ENCODE measurements around the gene TMC6.
A peak's percentile ranks its signal among the peaks of the same experiment; 100 is the strongest.

The TMC6 gene

DNA sequence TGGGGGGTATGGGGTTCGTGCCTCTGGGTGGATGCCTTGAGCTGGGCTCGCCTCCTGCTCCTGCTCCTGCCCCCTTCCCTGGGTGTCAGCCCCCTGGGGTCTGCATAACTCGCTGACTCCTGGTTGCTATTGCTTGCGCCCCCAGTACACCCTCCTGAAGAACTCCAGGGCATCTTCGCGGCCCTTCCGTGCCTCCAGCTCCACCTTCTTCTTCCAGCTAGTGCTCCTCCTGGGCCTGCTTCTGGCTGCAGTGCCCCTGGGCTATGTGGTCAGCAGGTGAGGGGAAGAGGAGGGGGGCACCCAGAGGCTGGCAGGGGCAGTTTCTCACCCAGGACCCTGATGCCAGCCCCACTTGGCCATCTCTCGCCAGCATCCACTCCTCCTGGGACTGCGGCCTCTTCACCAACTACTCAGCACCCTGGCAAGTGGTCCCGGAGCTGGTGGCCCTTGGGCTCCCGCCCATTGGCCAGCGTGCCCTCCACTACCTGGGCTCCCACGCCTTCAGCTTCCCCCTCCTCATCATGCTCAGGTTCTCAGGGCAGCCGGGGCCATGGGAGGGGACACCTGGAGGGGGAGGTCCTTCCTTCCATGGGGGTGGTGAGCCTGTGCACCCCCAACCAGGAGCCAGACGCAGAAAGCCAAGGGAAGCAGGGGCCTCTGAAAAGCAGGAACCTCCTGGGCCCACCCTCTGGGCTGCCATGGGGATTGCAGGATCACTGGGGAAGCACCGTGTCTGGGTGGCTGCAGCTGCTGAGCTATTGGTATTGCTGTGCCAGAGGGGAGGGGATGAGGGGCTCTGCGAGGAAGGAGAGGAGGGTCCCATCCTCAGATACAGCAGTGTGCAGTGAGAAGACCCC is 9.9 kb upstream of the TMC6 start:
- no peak for DNase-seq

DNA sequence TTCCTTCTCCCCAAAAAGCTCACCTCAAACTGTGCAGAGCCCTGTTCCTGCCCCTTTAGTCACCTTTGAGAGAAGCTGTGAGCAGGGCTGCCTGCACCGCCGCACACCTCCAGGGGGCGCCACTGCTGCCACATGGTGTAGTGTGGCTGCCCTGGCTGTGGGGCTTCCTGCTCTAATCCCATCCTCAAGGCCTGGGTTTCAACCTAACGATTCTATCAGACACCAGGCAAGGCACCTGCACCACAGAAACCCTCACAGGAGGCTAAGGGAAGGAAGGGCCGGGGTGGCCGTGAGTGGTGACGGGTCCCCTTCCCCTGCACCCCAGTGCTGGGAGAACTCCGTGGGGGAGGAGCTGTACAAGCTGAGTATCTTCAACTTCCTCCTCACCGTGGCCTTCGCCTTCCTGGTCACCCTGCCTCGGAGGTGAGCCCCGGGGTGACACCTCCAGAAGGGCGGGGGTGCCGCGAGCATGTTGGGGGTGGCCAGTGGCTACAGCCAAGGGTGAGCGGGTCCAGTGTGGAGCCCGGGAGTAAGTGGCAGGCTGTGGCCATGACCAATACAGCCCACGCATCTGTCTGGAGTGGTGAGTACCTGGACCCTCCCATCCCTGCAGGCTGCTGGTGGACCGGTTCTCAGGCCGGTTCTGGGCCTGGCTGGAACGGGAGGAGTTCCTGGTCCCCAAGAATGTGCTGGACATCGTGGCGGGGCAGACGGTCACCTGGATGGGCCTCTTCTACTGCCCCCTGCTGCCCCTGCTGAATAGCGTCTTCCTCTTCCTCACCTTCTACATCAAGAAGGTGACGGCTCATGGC is 9.0 kb upstream of the TMC6 start:
- DNase-seq, result no peak

DNA sequence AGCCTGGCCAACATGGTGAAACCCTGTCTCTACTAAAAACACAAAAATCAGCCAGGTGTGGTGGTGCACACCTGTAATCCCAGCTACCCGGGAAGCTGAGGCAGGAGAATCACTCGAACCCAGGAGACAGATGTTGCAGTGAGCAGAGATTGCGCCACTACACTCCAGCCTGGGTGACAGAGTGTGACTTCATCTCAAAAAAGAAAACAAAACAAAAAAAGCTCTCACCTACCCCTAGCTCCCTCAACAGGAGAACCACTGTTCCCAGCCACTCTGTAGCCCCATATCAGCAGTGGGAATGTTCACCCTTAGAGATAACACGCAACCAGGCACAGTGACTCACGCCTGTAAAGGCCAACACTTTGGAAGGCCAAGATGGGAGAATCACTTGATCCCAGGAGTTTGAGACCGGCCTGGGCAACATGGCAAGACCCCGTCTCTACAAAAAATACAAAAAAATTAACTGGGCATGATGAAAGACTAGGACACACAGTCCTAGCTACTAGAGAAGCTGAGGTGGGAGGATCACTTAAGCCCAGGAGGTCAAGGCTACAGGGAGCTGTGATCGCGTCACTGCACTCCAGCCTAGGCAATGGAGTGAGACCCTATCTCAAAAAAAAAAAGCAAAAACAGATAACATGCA is 7.4 kb upstream of the TMC6 start:
- DNase-seq, result no peak

DNA sequence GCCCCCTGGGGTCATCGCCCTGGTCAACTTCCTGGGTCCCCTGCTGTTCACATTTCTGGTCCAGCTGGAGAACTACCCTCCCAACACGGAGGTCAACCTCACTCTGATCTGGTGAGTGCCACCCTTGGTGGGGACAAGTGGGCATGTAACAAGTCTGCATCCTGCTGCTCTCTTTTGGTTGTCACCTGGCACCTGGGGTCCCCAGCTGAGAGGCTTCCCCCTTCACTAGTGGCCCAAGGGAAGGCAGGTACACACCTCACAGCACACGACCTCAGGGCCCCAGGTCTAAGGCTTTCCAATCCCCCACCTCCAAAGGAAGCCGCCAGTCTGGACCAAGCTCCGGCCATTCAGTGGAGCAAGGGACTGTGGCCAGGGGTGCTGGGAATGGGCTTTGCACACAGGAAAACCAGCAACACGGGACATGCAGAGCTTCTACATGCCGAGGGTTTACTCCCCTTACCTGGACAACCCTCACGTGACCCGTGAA is 6.4 kb upstream of the TMC6 start:
- no peak for DNase-seq

DNA sequence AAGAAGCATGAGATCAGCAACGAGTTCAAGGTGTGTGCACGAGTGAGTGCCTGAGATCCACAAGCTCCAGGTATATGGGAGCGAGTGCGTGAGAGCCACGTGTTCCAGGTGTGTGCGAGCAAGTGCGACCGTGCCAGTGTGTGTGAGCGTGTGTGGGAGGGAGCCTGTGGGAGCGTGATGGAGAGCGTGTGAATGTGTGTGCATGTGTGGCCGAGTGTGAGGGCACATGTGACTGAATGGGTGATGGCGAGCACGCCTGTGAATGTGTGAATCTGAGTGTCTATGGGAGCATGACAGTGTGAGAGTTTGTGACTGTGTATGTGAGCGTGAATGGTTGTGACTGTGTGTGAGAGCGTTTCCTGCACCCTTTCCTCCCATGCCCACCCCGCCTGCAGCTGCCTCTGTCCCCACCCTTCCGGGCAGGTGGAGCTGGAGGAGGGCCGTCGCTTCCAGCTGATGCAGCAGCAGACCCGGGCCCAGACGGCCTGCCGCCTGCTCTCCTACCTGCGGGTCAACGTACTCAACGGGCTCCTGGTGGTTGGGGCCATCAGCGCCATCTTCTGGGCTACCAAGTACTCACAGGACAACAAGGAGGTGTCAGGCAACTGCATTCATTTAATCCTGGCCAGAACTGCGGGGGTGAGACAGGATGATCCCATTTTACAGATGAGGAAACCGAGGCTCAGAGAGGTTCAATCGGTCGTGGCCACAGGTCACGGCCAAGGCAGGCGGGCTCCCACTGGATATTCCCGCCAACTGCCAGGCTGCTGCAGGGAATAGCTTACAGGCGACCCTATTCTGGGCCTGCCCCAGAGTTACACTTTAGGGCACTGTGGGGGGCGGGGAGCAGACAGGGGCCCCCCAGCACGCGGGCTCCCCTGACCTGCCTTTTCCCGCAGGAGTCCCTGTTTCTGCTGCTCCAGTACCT is 5.7 kb upstream of the TMC6 start:
- no peak for DNase-seq

DNA sequence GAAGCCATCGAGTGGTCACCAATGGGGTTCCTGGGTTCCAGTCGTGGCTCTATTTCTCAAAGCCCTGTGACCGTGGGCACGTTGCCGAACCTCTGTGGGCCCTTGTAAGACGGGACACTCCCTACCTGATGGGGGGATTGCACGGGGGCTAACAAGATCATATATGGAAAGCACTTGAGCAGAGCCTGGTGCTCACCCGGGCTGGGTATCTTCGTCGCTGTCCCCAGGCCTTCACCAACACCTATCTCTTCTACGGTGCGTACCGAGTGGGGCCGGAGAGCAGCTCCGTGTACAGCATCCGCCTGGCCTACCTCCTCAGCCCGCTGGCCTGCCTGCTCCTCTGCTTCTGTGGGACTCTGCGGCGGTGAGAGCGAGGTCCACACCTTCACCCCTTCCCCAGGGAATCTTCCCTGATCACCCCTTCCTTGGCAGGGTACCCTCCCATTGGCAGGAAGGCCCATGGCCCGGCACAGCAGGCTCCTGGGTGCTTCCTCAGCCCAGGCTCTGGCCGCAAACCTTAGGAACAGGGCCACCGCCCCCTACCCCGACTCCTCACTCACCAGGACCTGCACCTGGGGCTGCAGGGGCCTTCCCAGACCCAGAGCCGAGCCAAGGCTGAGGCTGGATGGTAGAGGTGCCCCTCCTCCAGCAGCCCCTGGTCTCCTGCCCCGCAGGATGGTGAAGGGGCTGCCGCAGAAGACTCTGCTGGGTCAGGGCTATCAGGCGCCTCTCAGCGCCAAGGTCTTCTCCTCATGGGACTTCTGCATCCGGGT is 4.8 kb upstream of the TMC6 start:
- no peak for DNase-seq

DNA sequence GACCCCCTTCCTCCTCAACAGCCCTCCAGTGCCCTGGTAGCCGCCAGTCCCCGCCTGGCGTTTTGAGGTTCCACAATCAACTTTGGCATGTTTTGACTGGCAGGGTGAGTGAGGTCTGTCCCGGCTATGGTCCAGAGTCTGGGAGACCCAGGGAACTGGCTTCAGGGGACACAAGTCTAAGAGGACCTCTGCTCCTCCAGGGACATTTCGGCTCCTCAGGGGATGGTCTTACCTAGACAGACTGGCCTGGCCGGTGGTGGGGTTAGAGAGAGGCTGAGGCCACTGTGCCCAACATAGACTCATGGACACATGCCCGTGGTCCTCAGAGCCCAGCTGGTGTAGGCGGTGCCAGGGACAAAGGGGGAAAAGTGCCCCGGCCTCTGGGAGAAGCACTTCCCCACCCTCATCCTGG is 4.2 kb upstream of the TMC6 start:
- no peak for DNase-seq

DNA sequence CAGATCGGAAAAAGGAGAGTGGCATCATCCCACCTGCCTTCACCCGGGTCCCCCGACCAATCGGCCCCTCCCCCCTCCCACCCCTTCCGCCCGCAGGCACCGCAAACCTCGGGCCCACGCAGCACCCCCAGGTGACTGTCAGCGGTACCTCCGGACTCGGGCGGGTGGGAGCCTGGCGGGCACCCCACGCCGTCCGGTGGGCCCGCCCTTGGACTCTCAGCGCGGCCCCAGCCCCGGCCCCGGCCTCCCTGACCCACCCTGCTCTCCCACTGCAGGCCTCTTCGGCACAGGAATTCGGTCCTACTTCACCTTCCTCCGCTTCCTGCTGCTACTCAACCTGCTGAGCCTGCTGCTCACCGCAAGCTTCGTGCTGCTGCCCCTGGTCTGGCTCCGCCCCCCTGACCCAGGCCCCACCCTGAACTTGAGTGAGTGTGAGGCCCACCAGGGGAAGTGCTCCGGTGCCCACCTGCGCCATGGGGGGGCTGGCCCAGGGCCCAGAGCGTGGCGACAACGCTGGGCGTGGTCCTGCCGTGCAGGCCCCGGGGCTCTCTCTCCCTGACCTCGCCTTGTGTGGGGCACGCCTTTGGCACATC is 3.6 kb upstream of the TMC6 start:
- peak; percentile 61 for DNase-seq

DNA sequence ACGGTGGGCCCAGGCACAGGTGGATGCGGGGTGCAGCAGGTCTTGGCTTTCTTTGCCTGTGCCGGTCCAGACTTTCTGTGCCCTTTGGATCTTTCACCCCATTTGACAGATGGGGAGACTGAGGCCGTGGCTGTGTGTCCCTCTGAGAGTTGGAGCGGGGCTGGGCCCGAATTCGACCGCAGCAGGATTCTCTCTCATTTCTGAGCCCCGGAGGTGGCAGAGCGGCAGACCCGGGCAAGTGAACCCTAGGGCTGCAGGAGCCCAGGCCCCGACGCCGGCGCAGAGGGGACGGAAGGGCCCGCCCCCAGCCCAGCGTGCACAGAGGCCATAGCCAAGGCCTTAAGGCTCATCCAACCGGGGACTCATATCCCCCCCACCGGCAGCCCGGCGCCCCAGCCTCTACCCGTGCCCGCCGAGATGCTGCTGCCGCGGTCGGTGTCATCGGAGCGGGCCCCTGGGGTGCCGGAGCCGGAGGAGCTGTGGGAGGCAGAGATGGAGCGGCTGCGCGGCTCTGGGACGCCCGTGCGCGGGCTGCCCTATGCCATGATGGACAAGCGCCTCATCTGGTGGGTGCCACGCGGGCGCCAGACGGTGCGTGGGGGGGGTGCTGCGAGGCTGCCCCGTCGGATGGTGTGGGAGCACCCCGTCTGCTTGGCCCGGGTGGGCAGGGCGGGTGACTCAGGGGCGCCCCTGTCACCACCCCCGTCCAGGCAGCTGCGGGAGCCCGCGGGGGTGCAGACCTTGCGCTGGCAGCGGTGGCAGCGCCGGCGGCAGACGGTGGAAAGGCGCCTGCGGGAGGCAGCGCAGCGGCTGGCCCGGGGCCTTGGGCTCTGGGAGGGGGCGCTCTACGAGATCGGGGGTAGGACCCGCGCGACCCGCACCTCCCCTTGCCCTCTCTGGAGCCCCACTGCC is 2.9 kb upstream of the TMC6 start:
- DNase-seq, result peak; percentile 61

DNA sequence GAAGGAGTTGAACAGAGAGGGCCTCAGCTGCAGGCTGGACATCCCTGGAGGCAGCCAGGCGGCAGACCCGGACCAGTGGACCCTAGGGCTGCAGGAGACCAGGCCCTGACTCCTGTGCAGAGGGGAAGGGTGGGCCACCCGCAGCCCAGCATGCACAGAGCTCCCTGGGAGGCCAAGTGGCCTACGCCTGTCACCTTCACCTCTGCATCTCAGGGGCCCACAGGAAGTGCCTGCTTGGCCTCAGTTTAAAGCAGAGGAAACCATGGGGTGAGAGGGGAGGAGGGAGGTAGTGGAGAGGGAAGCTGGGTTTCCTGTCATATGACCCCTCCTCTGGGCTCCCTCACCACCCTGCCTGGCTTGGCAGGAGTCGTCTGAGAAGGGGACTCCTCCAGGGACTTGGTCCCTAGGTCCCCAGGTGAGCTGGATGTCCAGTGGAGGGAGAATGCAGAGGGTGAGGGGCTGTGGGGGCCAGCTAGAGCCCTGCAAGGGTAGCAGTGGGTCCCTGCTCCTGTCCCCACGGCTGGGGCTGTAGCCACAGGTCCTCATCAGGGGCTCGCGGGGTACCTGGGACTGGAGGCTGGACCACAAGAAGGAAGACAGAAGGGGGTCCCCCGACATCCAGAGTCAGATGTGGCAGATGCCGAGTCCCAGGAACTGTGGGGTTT is 2.0 kb upstream of the TMC6 start, which contains the start of gene TMC8:
TMC8 (plus strand) TSS at position 335 of the 665 bp plus-strand sequence. CDS start 818 bp downstream, outside the sequence.
- no peak for DNase-seq

DNA sequence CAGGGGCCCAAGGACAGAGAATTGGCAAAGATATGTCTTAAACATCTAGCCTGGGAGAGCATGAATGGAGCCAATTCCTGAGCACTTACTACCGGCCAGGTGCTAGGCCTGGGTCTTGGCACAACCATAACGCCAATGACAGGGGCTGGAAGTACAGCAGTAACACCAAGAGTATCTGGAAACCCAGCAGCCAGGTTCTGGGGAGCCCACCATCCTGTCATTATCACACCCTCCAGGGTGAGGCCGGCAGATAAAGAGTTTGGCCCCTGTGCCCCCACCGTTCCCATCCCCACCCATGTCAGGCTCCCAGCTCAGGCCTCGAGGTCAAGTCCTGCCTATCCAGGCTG is 1.5 kb upstream of the TMC6 start:
- no peak for DNase-seq

DNA sequence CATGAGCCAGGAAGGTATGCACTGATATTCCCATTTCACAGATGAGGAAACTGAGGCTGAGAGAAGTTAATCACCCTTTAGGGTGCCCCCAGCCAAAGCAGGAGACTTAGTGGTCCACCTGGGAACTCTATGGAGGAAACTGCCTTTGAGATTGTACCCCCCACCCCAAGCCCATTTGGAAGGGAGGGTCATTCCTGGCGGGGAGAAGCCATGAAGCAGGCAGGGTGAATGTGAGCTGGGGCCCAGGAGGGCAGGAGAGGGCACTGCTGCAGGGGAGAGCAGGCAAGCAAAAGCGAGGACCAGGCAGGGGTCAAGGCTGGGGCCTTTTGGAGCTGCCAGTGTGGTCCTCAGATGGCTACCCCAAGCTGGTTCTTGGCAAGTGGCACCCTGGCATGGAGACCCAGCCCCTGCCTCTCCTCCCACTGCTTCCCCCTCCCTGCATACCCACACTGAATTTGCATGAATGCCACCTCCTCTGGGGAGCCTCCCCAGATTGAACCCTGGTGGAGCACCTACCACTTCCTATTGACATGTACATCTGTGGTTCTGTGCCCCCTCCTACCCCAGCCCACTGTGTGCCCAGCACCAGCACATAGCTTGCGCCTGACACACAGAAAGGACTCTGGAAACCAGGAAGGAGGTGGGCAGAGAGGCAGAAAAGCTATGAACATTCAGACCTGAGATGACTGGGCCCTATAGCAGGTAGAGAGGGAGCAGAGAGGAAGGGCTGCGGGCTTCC is 965 bp upstream of the TMC6 start:
- no peak for DNase-seq

DNA sequence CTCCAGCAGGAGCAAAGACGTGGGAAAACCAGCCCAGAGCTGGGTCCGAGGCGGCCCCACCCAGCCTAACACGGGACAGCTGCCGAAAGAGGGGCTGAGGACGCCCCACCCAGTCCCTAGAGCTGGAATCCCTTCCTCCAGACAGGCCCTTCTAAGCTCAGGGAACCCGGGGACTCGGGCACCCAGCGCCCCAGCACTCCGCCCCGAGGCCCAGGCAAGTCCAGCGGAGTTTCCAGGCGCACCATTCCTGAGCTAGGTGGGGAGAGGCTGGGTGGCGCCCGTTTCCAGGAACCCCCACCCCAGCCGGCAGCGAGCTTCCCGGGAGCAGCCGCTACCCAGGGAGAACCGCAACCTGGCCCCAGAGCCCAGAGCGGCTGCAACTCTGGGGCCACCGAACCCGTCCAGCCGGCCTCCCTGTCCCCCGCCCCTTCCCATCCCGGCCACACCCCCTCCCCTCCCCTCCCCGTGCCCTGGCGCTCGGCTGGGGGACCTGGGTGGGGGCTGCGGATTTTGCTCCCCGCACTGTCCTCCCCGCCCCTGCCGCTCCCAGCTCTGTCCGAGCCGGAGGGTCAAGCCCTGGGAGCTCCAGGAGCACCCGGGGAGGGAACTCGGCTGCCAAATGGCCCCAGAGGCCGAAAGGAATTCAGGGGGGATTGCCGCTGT is 536 bp downstream of the TMC6 start:
- DNase-seq, result no peak

DNA sequence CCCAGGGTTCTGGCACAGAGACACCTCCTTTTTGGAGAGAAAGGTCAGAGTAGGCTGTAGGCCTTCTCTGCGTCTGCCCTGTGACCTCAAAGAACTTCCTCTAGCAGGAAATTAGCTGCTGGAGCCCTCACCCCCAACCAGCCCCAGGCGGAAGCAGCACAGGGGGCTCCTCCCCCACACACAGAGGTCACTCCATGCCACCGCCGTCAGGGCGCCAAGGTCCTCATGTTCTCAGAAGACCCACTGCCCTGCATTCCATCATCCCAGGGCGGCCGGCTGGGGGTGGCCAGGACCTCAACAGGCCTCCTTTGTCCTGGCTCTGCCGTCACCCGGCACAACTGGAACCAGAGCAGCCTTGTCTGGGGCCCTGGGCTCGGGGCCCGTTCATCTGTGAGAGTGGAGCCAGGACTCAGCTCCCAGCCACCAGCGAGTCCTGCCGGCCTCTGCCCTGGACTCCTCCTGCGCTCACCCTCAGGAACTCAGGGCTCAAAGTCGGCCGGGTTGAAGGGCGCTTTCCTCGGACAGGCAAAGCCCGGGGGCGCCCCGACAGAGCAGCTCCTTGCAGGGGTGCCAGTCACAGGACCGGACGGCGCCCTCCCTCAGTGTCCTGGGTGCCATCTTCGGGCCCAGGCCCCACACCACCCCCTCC is 1.2 kb downstream of the TMC6 start:
- peak; percentile 76 for DNase-seq

DNA sequence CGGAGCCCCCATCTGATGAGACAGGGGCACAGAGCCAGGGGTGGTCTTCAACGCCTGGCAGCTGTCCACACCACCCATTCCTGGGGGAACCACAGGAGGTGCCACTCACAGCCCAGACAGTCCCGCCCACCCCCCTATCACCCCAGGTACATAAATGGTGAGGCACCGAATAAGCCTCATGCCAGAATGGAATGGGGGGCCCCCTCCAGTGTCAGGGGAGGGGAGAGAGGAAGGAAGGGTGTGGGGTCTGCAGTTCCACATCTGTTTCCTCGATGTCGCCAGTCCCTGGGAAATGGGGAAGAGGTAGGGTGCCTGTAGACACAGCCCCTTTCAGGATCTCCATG is 1.7 kb downstream of the TMC6 start:
- DNase-seq, result no peak

DNA sequence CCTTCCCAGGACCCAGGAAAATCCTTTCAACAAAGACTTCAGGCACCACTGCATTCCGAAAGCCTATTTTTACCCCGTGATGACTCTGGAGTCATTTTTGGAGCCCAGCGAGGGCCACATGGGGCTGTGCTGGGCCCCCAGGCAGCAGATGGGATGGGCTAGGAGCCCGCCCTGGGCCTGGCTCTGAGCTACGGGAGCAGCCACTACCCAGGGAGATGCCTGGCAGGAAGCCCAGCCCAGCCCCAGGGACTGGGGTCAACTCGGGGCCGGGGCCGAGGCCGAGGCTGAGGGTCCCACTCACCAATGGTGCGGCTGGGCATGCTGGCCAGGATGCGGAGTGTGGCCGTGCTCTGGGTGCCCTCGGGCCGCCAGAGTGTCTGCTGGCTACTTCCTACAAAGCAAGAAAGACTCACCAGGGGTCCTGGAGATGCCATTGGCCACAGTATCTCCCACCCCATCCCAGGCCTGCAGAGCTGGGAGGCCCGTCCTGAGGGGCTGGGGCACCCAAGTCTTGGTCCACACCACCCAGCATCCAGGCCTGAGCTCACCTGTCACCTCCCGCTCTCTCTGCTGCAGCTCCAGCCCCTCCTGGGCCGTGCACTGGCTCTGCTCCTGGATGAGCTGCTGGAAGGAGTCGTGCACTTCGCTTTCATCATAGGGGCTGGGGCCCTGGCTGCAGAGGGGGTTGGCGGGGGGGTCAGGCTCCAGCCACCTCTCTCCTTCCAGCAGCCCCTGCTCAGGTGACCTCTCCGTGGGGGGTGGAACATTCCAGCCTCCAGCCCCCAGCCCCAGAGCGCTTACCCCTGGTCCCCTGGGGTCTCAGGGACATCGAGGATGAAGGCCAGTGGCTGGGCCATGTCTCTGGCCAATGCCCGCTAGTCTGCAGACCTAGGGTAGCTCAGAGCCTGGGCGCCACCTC is 2.3 kb downstream of the TMC6 start:
- DNase-seq, result no peak

All from right kidney (tissue), 1 donor.